Measurements from ENCODE around the gene DNM1.

The DNM1 gene

GRCh38 chr9:128296340-128297220 is 93.4 kb downstream of the DNM1 start:
- TF ChIP-seq, protein P1, sequence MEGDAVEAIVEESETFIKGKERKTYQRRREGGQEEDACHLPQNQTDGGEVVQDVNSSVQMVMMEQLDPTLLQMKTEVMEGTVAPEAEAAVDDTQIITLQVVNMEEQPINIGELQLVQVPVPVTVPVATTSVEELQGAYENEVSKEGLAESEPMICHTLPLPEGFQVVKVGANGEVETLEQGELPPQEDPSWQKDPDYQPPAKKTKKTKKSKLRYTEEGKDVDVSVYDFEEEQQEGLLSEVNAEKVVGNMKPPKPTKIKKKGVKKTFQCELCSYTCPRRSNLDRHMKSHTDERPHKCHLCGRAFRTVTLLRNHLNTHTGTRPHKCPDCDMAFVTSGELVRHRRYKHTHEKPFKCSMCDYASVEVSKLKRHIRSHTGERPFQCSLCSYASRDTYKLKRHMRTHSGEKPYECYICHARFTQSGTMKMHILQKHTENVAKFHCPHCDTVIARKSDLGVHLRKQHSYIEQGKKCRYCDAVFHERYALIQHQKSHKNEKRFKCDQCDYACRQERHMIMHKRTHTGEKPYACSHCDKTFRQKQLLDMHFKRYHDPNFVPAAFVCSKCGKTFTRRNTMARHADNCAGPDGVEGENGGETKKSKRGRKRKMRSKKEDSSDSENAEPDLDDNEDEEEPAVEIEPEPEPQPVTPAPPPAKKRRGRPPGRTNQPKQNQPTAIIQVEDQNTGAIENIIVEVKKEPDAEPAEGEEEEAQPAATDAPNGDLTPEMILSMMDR (IDR thresholded peaks at IDR 0.05; ENCODE audit: insufficient read depth, missing control alignments): no peak
- DNase-seq (ENCODE audit: insufficient read length, low spot score) (no peak), FAIRE-seq (no peak)

DNA sequence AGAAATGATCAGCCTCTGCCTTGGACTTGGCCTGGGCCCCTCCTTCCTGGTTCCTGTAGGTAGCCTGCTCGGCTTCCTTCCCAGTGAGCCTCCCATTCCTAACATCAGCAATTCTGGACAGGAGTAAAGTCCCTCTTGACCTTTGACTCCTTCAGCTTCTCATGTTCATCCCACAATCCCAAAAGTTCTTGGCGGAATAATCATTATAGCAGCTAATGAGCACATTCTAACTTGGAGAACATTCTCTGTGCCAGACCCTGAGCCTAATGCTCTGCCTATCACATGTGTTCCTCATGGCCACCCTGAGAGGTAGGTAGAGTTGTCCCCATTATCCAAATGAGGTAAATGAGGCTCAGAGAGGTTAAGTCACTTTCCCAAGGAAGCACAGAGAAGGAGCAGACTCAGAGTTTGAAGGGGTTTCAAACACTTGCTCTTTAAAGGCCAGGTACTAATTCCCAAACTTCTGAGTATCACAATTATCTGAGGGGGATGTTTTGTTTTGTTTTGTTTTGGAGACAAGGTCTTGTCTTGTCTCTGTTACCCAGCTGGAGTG is 94.1 kb downstream of the DNM1 start:
- DNase-seq (ENCODE audit: insufficient read length, low spot score) (no peak), FAIRE-seq (no peak)
- TF ChIP-seq, protein P1 (IDR thresholded peaks at IDR 0.05; ENCODE audit: insufficient read depth, missing control alignments): no peak

DNA sequence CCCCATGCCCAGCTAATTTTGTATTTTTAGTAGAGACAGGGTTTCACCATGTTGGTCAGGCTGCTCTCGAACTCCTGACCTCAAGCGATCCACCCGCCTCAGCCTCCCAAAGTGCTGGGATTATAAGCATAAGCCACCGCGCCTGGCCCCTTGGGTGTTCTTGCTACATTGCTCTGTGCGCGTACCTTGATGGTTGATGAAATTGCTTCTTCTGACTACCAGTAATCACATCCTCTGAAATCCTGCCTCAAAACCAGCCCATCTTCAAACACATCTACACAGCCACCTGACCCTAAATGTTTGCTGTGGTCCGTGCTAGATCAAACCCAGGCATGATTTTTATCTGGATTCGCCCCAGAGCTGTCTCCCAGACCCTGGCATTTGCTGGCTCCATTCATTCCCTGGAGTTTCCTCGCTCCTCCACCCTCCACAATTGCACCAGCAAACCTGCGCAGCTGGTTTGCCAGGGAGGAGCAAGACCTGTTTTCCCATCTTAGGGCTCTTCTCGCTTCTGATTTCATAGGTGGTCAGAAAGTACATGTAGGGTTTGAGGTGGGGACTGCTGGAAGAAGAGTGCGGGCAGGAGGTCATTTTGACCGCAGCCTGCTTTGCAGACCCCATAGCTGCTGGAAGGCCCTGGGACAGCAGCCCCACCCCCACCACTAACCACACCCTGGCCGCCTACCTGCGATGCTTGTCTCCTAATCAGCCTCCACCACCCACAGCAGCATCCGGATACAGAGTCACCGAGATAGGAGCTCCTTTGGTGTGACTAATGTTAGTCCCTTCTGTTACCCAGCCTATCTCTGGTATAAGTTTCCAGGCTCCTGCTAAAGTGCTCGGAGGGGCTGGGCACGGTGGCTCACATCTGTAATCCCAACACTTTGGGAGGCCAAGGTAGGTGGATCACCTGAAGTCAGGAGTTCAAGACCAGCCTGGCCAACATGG is 95.6 kb downstream of the DNM1 start:
- TF ChIP-seq, protein P1 (IDR thresholded peaks at IDR 0.05; ENCODE audit: insufficient read depth, missing control alignments): no peak
- FAIRE-seq (no peak), DNase-seq (ENCODE audit: insufficient read length, low spot score) (no peak)

DNA sequence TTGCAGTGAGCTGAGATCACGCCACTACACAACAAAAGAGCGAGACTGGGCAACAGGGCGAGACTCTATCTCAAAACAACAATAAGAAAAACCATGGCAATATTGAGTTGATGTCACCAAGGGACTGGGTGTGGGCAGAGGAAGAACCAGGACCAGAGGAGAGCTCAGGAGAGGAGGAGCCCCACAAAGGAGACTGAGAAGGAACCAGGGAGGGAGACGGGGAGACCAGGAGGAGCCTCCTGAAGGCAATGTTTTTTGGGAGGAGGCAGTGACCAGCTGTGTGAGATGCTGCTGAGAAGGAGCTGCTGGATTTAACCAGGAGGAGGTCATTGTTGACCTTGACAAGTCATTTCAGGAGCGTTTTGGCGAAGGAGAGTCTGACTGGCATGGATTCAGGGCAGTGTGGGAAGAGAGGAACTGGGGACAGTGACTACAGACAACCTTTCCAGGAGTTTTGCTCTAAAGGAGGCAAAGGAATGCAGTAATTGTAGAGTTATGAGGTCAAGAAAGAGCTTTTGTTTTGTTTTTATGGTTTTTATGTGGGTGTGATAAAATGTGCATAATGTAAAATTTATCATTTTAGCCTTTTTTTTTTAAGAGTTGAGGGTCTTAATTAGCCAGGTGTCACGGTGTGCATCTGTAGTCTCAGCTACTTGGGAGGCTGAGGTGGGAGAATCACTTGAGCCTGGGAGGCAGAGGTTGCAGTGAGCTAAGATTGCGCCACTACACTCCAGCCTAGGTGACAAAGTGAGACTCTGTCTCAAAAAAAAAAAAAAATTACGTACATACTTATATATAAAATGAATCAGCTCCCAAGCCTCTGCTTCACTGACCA is 101.2 kb downstream of the DNM1 start:
- FAIRE-seq: no peak
- TF ChIP-seq, protein P1 (IDR thresholded peaks at IDR 0.05; ENCODE audit: insufficient read depth, missing control alignments): no peak
- no peak for DNase-seq (ENCODE audit: insufficient read length, low spot score)

Measured in D721Med (cell line).